Sigmoid colon (tissue), 3 donors: ENCODE measurements around the gene TOR1B.
"Not testable (repeated sequence)": the region's sequence is repeated elsewhere in the genome, so short reads cannot be mapped to it uniquely, and the experiment has no call there.

Experiments
- CTCF ChIP-seq, 4 experiments: fragments of 450-650 bp in 3 of 4; fragments of 200-600 bp in 1 of 4; IDR thresholded peaks; one replicate each; pipeline ENCODE4 v1.5.1; 2016 to 2019; ENCODE audit warnings: antibody characterized with exemption in 4 of 4, mild to moderate bottlenecking in 3 of 4, moderate library complexity in 2 of 4
- POLR2A ChIP-seq, 2 donors: fragments of 450-650 bp; IDR thresholded peaks; one replicate each; pipeline ENCODE4 v1.6.1; 2016; ENCODE audit warnings: antibody characterized with exemption in 2 of 2, mild to moderate bottlenecking in 2 of 2, moderate library complexity in 2 of 2

GRCh38 chr9:129762370-129762984, 40.5 kb upstream of the TOR1B start:
- TF ChIP-seq POLR2A, CTCF (IDR thresholded peaks at IDR 0.05): not testable (repeated sequence)
